ENCODE measurements around the gene OR2AG1.

OR2AG1 gene

DNA sequence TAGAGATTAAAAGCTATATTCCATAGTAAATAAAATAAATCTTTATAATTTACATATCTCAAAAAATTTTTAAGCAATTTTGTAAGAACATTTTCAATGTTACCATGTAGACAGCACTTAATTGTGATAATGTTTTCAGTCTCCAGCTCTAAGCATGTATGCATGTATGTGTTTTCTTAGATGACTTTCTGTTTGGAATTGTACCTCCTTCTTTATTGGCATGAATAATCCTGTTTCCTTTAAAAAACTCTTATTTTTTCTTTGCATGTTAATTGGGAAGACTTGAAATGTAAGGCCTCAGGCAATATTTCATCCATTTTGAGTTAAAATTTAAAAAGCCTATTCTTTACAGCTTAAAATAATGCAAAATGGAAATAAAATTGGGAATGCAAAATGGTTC lies 2.0 kb upstream of the OR2AG1 start (continued):
- TF ChIP-seq, protein P1, sequence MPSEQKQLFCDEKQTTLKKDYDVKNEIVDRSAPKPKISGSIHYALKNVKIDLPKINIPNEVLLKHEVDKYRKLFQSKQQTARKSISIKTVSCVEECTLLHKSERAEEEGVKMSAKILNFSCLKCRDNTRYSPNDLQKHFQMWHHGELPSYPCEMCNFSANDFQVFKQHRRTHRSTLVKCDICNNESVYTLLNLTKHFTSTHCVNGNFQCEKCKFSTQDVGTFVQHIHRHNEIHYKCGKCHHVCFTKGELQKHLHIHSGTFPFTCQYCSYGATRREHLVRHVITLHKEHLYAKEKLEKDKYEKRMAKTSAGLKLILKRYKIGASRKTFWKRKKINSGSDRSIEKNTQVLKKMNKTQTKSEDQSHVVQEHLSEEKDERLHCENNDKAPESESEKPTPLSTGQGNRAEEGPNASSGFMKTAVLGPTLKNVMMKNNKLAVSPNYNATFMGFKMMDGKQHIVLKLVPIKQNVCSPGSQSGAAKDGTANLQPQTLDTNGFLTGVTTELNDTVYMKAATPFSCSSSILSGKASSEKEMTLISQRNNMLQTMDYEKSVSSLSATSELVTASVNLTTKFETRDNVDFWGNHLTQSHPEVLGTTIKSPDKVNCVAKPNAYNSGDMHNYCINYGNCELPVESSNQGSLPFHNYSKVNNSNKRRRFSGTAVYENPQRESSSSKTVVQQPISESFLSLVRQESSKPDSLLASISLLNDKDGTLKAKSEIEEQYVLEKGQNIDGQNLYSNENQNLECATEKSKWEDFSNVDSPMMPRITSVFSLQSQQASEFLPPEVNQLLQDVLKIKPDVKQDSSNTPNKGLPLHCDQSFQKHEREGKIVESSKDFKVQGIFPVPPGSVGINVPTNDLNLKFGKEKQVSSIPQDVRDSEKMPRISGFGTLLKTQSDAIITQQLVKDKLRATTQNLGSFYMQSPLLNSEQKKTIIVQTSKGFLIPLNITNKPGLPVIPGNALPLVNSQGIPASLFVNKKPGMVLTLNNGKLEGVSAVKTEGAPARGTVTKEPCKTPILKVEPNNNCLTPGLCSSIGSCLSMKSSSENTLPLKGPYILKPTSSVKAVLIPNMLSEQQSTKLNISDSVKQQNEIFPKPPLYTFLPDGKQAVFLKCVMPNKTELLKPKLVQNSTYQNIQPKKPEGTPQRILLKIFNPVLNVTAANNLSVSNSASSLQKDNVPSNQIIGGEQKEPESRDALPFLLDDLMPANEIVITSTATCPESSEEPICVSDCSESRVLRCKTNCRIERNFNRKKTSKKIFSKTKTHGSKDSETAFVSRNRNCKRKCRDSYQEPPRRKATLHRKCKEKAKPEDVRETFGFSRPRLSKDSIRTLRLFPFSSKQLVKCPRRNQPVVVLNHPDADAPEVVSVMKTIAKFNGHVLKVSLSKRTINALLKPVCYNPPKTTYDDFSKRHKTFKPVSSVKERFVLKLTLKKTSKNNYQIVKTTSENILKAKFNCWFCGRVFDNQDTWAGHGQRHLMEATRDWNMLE (tag by site-specific recombination; conservative IDR thresholded peaks at IDR 0.05; ENCODE audit: low read depth), result no peak
- TF ChIP-seq ZNF707 (tag by site-specific recombination; IDR thresholded peaks at IDR 0.05) (no peak), ZIC2 (tag by site-specific recombination; IDR thresholded peaks at IDR 0.05) (no peak), ZBTB48 (tag by site-specific recombination; IDR thresholded peaks at IDR 0.05) (no peak), ZBTB1 (tag by site-specific recombination; IDR thresholded peaks at IDR 0.05) (no peak), ZNF654 (tag by site-specific recombination; IDR thresholded peaks at IDR 0.05; ENCODE audit: low read depth) (no peak), MYNN (tag by site-specific recombination; IDR thresholded peaks at IDR 0.05; ENCODE audit: borderline replicate concordance) (no peak), ZNF571 (tag by site-specific recombination; IDR thresholded peaks at IDR 0.05) (no peak)
- TF ChIP-seq, protein P2, sequence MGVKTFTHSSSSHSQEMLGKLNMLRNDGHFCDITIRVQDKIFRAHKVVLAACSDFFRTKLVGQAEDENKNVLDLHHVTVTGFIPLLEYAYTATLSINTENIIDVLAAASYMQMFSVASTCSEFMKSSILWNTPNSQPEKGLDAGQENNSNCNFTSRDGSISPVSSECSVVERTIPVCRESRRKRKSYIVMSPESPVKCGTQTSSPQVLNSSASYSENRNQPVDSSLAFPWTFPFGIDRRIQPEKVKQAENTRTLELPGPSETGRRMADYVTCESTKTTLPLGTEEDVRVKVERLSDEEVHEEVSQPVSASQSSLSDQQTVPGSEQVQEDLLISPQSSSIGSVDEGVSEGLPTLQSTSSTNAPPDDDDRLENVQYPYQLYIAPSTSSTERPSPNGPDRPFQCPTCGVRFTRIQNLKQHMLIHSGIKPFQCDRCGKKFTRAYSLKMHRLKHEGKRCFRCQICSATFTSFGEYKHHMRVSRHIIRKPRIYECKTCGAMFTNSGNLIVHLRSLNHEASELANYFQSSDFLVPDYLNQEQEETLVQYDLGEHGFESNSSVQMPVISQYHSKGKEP (tag by site-specific recombination; IDR thresholded peaks at IDR 0.05), result no peak

DNA sequence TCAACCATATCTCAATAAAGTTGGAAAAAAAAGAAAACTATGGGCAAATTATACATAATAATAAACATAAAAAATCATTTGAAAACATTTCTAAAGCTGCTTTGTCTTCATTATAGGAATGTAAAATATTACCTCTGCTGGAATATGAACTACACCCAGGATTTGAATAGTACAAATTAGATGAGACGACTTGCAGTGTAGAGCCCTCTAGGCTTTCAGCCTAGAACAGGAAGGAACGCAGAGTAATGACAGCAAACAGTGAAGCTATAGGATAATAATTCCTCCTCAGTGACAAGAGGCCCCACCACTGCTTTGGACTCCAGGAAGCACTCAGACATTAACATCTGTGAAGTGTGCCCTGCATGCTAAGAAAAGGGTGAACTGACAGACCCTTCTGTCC lies 7.7 kb downstream of the OR2AG1 start:
- Histone ChIP-seq H3K36me3 (ENCODE audit: control insufficient read depth in 2 of 2, insufficient read depth in 1 of 2, low read length in 2 of 2) (no peaks in the 10 kb centered on the region), H3K4me3 (ENCODE audit: low read depth, low read length) (no peak overlapping the region), H3K9me3 (ENCODE audit: control insufficient read depth, insufficient read depth, low read depth, low read length) (no peaks in the 10 kb centered on the region), H3K4me1 (ENCODE audit: control insufficient read depth, insufficient read depth, low read length) (no peaks in the 10 kb centered on the region), H3K27ac (ENCODE audit: extremely low read depth, low read depth, low read length) (no peak overlapping the region)
- ChIA-PET POLR2A (no interaction called here), CTCF (interaction anchor here (0.8 to 1.8 kb wide), 5 partner anchors 12 to 53 kb away, joined by 3 to 9 read pairs (median 4); no protein-coding TSS in a partner anchor)
- no peak for TF ChIP-seq ZFP69B (tag by site-specific recombination; IDR thresholded peaks at IDR 0.05)
- TF ChIP-seq KLF9 (tag by site-specific recombination; IDR thresholded peaks at IDR 0.05; ENCODE audit: low read depth), result no peak
- TF ChIP-seq, protein P3, sequence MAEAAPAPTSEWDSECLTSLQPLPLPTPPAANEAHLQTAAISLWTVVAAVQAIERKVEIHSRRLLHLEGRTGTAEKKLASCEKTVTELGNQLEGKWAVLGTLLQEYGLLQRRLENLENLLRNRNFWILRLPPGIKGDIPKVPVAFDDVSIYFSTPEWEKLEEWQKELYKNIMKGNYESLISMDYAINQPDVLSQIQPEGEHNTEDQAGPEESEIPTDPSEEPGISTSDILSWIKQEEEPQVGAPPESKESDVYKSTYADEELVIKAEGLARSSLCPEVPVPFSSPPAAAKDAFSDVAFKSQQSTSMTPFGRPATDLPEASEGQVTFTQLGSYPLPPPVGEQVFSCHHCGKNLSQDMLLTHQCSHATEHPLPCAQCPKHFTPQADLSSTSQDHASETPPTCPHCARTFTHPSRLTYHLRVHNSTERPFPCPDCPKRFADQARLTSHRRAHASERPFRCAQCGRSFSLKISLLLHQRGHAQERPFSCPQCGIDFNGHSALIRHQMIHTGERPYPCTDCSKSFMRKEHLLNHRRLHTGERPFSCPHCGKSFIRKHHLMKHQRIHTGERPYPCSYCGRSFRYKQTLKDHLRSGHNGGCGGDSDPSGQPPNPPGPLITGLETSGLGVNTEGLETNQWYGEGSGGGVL (tag by site-specific recombination; IDR thresholded peaks at IDR 0.05), result no peak
- TF ChIP-seq ZNF16 (tag by site-specific recombination; IDR thresholded peaks at IDR 0.05; ENCODE audit: low read depth), result no peak
- TF ChIP-seq, protein P4, sequence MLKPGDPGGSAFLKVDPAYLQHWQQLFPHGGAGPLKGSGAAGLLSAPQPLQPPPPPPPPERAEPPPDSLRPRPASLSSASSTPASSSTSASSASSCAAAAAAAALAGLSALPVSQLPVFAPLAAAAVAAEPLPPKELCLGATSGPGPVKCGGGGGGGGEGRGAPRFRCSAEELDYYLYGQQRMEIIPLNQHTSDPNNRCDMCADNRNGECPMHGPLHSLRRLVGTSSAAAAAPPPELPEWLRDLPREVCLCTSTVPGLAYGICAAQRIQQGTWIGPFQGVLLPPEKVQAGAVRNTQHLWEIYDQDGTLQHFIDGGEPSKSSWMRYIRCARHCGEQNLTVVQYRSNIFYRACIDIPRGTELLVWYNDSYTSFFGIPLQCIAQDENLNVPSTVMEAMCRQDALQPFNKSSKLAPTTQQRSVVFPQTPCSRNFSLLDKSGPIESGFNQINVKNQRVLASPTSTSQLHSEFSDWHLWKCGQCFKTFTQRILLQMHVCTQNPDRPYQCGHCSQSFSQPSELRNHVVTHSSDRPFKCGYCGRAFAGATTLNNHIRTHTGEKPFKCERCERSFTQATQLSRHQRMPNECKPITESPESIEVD (tag by site-specific recombination; IDR thresholded peaks at IDR 0.05), result no peak
- TF ChIP-seq ZNF24 (tag by site-specific recombination; IDR thresholded peaks at IDR 0.05), result no peak
- TF ChIP-seq, protein P5, sequence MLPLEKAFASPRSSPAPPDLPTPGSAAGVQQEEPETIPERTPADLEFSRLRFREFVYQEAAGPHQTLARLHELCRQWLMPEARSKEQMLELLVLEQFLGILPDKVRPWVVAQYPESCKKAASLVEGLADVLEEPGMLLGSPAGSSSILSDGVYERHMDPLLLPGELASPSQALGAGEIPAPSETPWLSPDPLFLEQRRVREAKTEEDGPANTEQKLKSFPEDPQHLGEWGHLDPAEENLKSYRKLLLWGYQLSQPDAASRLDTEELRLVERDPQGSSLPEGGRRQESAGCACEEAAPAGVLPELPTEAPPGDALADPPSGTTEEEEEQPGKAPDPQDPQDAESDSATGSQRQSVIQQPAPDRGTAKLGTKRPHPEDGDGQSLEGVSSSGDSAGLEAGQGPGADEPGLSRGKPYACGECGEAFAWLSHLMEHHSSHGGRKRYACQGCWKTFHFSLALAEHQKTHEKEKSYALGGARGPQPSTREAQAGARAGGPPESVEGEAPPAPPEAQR (tag by site-specific recombination; IDR thresholded peaks at IDR 0.05), result no peak
- no peak for TF ChIP-seq ZNF707 (tag by site-specific recombination; IDR thresholded peaks at IDR 0.05)
- no peak for TF ChIP-seq ZNF549 (tag by site-specific recombination; IDR thresholded peaks at IDR 0.05)
- no peak for TF ChIP-seq ZNF843 (tag by site-specific recombination; IDR thresholded peaks at IDR 0.05)
- no peak for TF ChIP-seq TCF7L2 (IDR thresholded peaks at IDR 0.05; ENCODE audit: borderline replicate concordance, low read depth, low read length)
- TF ChIP-seq ZNF658 (tag by site-specific recombination; IDR thresholded peaks at IDR 0.05), result no peak
- TF ChIP-seq, protein P6, sequence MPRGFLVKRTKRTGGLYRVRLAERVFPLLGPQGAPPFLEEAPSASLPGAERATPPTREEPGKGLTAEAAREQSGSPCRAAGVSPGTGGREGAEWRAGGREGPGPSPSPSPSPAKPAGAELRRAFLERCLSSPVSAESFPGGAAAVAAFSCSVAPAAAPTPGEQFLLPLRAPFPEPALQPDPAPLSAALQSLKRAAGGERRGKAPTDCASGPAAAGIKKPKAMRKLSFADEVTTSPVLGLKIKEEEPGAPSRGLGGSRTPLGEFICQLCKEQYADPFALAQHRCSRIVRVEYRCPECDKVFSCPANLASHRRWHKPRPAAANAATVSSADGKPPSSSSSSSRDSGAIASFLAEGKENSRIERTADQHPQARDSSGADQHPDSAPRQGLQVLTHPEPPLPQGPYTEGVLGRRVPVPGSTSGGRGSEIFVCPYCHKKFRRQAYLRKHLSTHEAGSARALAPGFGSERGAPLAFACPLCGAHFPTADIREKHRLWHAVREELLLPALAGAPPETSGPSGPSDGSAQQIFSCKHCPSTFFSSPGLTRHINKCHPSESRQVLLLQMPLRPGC (tag by site-specific recombination; IDR thresholded peaks at IDR 0.05), result no peak
- TF ChIP-seq ZNF629 (tag by site-specific recombination; IDR thresholded peaks at IDR 0.05), result no peak

Data from HEK293 (cell line).